ENCODE results near the gene DSCAML1.

The DSCAML1 gene

DNA sequence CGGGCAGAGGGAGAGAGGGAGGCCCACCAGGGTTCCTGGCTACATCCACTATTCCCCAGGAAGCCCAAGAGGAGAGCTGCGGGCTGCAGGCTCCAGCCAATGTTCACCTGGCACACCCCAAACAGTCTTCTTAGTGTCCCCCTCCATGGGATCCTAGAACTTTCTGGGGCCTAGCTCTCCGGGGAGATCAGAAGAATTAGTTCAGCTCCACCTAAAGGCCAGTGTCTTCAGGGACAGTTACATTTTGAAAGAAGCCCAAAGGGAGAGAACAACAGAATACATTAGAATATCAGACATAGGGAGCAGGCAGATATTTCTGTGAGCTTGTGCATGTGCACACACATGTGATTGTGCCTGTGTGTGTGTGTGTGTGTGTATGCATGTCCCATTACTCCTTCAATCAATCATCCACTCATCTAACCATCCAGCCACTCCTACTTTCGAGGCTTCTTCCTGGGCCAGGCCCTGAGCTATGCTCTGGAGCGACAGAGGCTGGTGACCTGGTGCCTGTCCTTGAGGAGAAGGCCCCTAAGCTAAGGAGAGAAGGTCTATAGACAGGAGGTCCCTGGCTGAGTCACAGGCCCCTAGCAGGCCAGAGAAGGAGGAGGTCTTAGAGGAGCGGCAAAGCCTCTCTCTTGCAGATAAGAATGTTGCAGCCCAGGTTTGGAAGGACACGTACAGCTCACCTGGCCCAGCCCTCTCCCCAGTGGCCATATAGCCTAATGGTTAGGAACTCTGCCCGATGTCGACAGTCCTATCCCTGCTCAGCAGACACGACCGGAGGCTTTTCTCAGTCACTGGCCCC is 165.5 kb downstream of the DSCAML1 start:
- peak; percentile 3 for DNase-seq

DNA sequence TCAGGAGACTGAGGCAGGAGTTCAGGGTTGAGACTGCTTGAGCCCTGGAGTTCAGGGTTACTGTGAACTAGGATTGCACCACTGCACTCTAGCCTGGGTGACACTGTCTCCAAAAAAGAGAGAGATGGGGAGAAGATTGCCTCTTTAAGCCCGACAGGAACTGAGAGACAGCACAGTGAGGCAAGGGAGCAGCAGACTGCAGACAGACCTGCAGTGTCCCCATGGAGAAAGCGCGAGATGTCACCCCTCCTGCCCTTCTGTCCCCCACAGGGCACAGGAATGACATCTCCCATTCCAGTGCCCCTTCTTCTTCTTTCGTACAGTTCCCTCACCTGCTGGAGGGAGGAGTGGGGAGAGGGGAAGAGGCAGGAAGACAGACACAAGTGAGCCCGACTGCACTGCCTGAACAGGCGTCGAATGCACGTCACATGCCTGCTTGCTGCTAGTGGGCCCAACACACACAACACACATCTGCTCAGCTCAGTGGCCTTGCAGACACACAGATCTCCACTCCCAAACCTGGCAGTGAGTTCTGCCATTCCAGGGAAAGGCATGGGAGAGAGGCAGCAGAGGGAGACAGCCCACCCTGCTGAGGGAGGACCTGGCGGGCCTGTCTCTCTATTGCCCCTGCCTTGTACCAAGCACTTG is 167.0 kb downstream of the DSCAML1 start:
- DNase-seq, result no peak

DNA sequence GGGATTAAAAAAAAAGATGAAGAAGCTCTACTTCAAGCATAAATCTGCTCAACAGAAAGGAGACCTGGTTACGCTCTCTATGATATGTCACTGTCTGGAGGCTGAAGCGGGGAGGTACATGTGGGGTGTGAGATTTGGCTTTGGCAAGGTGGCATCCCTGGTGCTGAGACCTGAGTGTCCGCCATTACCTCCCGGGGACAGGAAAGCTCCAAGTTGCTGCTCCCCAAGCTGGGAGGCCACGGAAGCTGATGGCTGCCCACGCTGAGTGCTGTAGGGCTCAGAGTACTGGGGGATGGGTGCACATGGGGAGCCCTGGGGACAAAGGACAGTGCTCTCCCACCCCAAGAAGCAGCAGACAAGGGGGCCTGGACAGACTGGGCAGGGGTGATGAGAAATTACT is 167.9 kb downstream of the DSCAML1 start:
- no peak for DNase-seq

DNA sequence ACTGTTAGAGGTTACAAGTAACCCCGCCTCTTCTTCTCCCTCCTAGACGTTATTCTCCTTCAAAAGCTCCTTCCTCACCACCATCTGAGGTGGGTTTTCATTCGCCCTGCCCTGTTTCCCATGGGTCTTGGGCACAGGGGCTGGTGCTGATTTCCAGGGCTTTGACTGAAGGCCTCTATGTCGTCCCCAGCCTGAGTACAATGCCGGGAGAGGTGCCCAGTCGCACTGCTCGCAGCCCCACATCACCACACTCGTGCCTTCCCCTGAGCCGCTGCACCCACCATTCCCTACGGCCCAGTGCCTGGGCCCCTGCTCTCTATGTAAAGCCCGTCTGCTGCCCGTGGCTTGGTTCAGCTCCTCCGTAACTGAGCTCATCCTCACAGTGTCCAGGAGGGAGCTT is 169.8 kb downstream of the DSCAML1 start:
- DNase-seq, result no peak

DNA sequence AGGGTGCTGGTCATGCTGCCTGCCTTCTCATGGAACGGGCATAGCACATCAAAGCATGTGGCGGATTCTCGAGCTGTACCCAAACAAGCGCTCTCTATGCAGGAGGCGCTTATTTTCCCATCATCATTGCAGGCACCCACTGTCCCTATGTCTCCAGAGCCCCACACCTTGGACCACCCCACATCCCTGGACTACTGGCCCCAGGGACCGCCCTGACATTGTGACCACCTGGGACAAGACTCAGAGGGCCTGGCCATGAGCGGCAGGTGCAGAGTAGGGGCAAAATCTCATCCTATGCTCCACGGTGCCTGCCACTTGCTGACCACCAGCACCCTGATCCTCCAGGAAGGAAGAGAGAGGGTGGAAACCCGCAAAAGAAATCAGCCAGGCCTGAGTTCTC is 170.4 kb downstream of the DSCAML1 start:
- DNase-seq, result no peak

DNA sequence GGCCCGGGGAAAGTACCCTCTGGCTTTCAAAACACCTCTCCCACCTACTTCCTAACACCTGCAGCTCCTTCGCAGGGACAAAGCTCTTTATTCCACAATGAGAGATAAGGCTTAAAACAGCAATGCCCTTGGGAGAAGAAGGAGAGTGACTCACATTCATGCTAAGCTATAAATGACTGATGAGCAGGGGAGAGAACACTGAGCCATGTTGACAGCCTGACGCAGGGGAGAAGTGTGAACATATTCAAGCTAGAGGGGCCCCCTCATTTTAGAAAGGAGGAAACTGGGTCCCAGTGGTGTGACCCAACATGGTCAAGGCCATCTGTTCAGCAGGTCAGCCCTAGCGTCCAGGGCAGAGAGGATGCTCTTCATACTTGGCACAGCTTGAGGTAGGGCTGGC is 171.8 kb downstream of the DSCAML1 start:
- DNase-seq, result no peak

DNA sequence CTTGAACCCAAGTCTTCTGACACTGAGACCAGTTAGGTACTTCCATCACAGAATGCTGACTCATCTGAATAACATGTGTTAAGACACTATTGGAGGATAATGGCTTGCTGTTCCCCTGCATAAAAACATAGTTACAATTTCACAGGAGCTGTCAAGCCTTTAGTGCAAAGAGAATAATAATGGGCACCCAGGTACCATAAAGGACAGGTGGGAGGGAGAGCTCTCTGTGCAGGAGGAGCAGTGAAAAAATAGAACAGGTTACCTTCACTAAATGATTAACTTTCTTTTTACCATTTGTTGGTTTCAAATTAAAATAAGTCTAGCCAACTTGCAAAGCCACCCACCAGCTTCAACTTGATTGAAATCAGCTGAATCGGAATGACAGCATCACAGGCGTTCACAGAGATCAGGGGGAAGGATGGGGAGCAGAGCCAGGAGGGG is 173.2 kb downstream of the DSCAML1 start:
- no peak for DNase-seq

DNA sequence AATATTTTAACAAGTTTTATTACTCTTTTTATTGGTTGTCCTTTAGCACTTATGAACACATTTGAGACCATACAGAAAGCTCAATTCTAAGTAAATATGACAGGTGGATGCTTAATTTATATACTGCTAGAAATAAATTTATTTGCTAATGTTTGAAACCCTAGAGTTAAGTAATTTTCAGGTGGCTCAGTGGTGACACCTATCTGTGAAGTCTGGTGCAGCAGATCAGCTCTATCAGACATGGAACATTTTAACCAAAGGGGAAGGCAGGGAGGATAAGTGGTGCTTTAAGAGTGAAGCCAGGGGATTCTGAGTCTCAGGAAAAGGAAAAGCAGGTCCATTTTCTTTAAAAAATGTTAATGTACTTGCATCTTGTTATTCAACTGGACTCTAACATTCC is 175.8 kb downstream of the DSCAML1 start:
- peak; percentile 35 for DNase-seq

DNA sequence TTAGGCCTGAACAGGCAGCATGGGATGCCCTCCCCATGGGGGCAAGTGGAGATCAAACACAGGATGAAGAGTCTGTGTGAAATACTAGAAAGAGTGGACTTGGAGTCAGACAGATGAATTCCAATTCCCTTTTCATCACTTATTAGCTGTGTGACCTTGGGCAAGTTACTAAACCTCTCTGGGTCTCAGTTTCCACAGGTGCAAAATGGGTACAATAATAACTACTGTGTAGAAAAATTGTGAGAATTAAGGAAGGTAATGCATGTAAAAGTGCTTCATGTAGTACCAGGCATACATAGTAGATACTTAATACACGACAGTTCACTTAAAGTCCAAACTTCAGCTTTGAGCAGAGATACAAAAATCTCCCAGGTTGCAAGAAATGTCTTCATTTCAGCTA is 176.4 kb downstream of the DSCAML1 start:
- DNase-seq, result no peak

DNA sequence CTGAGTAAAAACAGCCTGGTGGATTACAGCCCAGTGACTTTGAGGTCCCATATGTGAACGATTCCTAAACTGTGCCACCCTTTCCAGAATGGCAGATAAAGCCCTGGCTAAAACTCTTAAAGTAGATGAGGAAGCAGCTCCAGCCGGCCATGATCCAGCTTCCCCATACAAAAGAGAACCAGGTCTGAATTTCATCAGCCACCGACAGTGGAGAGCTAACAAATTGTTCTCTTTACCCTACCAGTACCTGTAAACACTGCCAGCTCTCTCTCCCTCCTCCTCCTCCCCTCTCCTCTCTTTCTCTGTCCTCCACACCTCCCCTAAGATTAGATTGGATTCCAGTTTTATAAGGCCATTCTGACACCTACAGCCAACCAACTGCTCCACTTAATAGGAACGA is 176.9 kb downstream of the DSCAML1 start:
- DNase-seq, result no peak

DNA sequence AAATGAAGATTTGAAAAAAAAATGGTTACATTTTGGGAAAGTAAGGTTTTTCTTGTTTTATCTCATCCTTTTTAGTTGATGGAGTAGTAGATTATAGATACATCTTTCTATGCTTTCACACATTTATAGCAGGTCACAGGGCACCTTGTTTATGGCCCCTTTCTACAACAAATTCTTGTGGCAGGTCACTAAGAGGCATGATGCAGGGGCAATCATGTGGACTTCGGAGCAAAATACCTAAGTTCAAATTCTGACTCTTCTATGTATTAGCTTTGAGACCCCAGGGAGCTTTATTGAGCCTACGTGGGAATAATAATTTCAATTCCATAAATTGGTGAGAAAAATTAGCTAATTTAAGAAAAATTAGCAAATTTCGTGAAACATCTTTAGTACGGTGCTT is 177.4 kb downstream of the DSCAML1 start:
- DNase-seq, result no peak

DNA sequence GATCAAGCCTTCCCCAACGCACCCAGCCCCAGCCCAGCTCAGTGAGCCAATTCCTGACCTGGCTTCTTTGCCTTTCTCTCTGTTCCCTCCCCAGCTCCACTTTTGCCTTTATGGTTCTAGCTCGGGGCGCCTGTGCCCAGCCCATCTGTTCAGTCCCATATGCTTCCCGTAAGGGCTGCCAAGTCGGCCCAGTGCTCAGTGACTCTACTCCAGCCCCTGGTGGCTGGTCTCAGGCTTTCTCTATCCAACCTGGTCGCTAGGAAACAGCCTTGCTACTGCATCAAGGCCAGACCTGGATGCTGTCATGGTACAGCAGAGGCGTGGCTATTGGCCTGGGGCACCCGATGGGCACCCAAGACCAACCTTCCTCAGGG is 178.0 kb downstream of the DSCAML1 start:
- DNase-seq, result no peak

DNA sequence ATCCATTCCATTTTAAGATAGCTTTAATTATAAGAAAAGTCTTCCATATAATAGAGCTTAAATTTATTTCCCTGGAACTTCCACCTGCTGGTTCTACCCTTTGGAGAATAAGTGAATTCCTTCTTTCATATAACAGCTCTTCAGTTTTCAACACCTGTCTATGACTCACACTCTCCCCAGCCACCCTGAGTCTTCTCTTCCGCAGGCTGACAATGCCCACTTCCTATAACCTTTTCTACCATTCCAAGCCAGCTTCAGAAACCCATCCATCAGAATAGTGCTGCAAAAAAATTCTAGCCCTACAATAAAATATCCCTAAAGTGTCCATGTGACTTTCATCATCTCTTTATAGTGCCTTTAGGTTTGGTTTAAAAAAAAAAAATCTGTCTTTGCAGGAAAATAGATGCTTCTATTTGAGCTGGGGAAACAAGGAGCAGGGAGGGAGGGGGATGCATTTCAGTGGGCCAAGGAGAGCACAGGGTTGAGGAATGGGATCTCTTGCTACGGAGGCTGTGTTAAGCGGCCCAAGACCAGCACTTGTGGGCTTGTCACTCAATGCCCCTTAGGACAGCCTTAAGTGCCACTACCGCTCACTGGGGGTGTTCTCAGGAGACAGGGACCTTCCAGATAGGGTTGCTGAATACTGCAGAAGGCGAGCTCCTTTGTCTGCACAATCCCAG is 178.6 kb downstream of the DSCAML1 start:
- no peak for DNase-seq

DNA sequence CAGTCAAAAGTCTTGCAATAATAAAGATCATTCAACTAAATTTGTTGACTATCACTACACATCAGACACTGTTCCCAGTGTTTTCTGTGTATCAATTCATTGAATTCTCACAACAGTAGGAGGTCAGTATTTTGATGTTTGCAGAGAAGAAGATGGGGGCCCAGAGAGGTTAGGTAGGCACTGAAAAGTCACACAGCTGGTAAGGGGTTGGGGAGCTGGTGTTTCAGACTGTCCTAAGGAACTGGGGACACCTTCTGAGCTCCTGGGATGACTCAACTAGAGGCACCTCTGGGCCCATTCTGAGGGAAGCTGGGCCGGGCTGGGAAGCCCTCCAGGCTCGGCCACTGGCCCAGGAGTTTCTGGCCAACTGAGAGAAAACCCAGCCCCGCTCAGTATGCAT is 180.0 kb downstream of the DSCAML1 start:
- DNase-seq, result no peak

DNA sequence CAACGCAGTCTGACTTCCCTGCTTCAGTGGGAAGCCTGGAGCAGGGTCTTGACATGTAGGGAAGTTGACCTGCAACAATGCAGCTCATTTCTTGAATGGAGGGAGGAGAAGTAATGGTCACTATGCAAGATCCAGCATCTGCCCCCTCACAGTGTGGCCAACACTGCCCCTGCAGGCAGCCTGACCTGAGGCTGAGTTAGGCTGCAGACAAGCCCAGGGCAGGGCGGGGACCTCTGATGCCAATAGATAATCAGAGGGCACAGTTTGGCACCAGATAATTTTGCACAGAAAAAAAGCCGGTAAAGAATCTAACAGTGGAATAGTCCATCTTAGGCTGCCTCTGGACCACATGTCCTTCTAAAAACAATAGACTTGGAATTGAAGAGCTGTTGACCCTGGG is 182.3 kb downstream of the DSCAML1 start:
- DNase-seq, result peak; percentile 62

DNA sequence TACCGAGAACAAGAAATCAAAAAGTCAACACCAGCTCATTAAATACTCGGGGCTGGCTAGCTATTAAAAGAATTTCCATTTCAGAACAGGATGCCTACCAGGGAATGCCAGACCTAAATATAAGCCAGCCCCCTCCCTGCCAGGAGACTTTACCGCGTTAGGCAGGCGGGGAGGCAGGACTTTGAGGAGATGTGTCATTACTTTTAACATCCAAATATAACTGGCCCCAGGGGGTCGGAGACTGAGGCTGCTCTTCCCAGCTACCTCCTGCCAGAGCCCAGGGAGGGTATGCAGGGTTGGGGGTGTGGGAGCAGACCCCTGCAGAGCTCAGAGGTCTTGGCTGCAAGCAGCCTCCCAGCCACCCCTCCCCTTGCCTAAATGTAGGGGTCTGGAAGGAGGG is 183.5 kb downstream of the DSCAML1 start:
- DNase-seq, result no peak

DNA sequence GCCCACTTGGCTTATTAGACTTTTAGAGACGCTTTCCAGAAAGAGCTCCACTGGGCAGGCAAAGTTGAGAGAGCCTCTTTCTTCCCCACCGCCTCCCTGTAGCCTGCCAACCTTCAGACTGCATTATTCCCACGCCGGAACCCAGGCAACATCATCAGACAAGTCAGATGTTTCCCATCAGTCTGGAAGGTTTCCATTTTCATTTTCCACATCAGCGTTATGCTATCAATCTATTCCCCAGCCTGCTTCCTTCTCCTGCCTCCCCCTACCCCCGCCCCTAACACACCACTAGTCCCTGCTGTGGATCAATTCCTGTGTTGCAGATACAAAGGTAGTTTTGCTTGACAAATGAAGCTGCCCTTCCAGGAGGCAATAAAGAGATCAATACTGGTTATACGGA is 184.8 kb downstream of the DSCAML1 start:
- DNase-seq, result no peak

DNA sequence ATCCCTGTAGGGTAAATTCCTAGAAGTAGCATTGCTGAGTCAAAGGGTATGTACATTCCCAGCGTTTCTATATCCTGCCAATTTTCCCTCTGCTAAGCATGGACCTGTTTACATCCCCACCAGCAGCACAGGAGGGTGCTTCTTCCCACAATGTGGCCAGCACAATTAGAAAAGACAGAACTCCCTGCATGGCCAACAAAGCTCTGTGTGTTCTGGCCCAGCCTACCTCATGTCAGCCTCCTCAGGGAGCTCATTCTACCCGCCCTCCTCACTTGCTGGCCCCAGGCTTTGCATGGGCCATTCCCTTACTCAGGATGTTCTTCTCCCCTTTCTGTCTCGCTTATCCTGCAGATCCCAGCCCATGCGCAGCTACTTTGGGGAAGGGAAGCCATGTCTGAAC is 186.1 kb downstream of the DSCAML1 start:
- DNase-seq, result no peak

DNA sequence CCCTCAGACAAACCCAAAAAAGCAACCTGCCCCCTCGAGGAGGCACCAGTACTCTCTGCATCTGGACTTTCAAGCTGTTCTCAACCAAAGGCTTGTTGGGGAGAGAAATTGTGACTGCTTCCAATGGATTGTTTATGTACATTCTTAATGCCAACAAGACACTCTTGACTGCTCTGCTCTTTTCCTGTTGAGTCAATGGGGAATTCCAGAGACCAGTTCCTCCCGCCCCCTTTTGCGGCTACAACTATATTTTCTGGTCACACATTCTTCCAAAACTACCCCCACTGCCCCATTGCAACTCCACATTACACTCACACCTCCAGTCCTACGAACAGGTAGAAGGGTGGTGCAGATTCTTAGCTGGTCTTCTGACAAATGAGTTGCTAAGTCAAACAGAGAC is 187.0 kb downstream of the DSCAML1 start:
- no peak for DNase-seq

DNA sequence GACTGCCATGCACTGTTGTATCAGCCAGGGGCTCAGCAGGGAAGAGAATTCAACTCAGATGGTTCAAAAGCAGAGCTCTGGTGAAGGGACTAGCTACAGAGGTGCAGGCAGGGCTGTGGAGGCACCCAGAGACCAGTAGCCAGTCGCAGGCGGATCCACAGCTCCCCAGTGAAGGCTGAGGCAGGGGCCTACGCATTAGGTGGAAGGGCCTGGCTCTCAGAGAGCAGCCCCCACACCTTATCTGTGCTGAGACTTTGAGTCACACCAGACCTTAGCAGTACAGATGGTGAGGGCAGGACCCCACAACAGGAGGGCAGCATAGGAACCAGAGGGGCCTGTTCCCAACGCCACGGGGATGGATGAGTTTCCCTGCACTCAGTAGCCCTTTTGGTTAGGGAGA is 189.6 kb downstream of the DSCAML1 start:
- no peak for DNase-seq

DNA sequence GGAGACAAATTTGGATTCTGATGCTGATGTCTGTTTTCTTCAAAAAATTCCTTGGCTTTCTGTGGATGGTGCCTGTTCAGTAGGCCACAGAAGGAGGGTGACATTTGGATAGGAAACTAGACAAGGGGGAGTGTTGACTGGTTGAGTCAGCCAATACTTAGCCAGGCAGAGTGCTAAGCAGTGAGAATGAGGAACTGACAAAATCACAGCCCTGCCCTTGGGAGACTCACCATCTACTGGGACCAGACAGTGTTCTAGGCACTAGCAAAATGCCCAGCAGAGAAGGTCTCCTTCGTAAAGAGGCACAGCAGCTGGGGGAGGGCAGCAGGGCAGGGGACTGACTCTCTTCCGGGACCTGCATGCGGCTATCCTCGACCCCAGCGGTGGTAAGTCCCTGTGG is 190.2 kb downstream of the DSCAML1 start:
- no peak for DNase-seq

DNA sequence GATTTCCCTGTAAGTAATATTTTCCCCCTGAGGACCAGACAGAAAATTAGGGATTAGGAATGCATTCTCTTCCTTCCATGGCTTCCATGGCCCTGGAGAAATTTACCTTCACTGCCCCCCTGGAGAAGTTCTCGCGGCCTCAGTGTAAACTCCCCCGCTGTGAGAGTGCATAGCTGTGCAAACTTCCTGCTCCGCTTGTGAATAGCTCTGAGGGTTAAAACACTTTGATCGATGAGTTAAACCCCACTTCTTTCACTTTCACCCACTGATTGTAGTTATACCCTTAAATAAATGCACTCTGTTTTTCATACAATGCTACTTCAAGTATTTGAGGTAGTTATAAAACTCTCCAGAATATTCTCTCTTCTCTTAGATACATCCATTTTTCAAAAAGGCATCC is 190.8 kb downstream of the DSCAML1 start:
- DNase-seq, result no peak

DNA sequence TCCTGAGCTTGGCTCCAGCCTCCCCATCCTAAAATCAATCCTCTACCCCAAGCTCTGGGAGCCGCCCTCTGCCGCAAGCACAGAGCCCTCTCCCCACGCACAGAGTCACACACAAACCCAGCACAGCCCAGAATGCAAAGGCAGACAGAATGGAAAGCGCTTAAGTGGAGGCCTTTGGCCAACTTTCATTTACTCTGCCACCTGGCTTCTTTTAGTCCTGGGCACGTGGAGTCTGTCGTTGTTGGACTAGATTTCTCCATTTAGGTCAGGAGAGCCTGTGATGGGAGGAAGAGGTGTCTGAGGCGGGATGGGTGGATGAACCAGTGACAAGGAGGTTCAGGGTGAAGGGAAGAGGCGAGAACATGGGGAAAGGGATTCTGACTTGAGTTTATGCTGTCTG is 191.7 kb downstream of the DSCAML1 start:
- no peak for DNase-seq

DNA sequence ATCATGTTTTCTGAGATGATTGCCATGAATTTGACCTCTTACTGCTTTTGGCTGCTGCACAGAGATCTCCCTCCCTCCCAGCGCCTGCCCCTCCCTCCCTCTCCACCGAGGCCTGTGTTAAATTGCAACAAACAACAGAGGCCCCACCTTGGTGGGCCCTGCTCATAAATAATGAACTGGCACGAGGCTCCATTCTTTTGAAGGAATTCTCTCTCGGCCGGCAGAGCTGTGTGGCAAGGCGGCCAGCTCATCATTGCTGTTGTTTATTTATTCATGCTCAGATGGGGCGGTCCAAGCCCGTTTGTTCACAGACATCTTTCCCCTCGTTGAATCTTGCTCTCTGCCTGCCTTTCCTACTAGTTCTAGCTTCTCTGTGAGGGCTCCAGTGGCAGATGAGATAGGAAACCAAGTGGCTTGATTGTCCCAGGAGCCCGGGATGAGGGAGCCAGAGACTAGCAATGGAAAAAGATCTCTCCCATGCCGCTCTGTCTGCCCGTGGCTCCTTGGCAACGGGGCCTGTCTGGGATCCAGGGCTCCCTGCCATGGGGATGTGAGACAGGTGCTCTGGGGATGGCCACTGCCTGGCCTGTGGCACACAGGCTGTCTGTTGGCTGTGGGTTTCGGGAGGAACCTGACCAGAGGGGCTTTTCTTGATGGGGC is 192.6 kb downstream of the DSCAML1 start:
- no peak for DNase-seq
